ENCODE results near the gene DNASE1L1. TPM values are rescaled to one million over a fixed set of nuclear protein-coding genes. Genes with fewer than 3 reads are reported as not detected.

DNASE1L1 gene
- total RNA-seq, 1 donor from 2014 or later = 9.3 TPM

DNA sequence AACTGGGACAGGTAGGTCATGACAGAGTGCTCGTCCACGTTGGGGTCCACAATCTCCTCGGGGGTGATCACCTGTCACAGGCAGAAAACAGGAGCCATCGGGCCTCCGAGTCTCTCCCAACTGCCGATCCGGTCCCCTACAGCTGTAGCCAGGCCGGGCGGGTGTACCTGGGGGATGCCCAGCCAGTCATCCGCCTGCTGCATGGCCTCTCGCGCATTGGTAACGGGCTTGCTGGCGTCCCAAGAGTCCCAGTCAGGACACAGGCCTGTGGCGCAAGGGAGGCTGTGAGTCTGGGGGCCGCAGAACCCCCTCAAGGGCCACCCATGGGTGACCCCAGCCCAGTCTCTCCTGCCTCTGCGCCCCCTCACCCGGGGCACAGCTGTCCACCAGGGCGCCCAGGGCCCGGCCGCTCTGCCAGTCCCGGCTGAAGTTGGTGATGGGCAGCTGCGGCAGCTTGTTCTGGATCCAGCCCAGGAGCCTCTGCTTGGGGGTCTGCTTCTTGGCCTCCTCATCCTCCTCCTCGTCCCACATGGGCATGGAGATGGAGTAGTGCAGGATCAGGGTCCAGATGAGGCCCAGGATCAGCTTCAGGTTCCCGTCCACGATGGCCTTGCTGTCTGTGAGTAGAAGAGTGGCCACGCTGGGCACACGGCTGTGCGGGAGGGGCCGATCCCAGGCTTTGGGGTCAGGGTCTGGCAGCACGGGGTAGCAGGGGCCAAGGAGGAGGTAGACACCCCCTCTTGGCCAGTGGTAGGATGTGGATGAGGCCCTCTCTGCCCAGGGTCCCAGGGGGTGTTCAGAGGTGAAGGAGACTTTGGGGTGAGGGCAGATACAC lies 41.4 kb downstream of the DNASE1L1 start:
- Mint-ChIP-seq H3K4me3 (peak overlapping the region; percentile 78), H3K27me3 (ENCODE audit: low read depth) (peaks cover 8% of the 10 kb centered on the region), H3K4me1 (no peaks in the 10 kb centered on the region), H3K9me3 (no peaks in the 10 kb centered on the region), H3K27ac (ENCODE audit: unreplicated experiment) (no peak overlapping the region), H3K36me3 (ENCODE audit: low read depth) (peaks cover 8% of the 10 kb centered on the region)
- no peak for TF ChIP-seq CTCF (conservative IDR thresholded peaks at IDR 0.05)
- no peak for DNase-seq (ENCODE audit: low read depth, low spot score)

DNA sequence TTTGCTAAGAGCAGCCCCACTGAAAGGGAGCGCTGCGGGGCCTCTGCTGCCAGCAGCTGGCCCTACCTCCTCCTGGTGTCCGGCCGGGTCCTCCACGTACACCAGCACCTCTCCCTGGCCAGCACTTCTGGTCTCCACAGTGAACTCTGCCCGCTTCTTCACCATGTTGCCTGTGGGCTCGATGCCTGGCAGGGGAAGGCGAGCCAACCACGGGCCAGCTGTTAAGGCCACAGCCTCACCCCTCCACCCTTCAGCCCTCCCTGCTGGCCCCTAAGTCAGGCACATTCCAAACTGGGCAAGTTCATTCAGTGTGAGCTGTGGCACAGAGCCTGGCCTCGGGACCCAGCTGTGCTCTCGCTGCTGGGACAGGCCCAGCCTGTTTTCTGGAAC lies 42.4 kb downstream of the DNASE1L1 start:
- peaks cover 9% of the 10 kb centered on the region for H3K36me3 Mint-ChIP-seq (ENCODE audit: low read depth)
- no peaks in the 10 kb centered on the region for H3K4me1 Mint-ChIP-seq
- H3K9me3 Mint-ChIP-seq = no peaks in the 10 kb centered on the region
- peaks cover 9% of the 10 kb centered on the region for H3K27me3 Mint-ChIP-seq (ENCODE audit: low read depth)
- H3K27ac Mint-ChIP-seq (ENCODE audit: unreplicated experiment) = no peak overlapping the region
- TF ChIP-seq CTCF (conservative IDR thresholded peaks at IDR 0.05) = no peak
- no peak for DNase-seq (ENCODE audit: low read depth, low spot score)
- peak overlapping the region; percentile 51 for H3K4me3 Mint-ChIP-seq

GRCh38 chrX:154365997-154366665 lies 42.9 kb downstream of the DNASE1L1 start:
- no peaks in the 10 kb centered on the region for H3K4me1 Mint-ChIP-seq
- H3K27ac Mint-ChIP-seq (ENCODE audit: unreplicated experiment) = no peak overlapping the region
- H3K4me3 Mint-ChIP-seq = peak overlapping the region; percentile 38
- TF ChIP-seq CTCF (conservative IDR thresholded peaks at IDR 0.05) = no peak
- peaks cover 9% of the 10 kb centered on the region for H3K27me3 Mint-ChIP-seq (ENCODE audit: low read depth)
- H3K36me3 Mint-ChIP-seq (ENCODE audit: low read depth) = peaks cover 9% of the 10 kb centered on the region
- no peaks in the 10 kb centered on the region for H3K9me3 Mint-ChIP-seq
- DNase-seq (ENCODE audit: low read depth, low spot score) = no peak

- DNase-seq (ENCODE audit: low read depth, low spot score) = no peak
- Mint-ChIP-seq H3K9me3 (no peaks in the 10 kb centered on the region), H3K4me3 (peak overlapping the region; percentile 54), H3K36me3 (ENCODE audit: low read depth) (peaks cover 9% of the 10 kb centered on the region), H3K27me3 (ENCODE audit: low read depth) (peaks cover 9% of the 10 kb centered on the region), H3K4me1 (no peaks in the 10 kb centered on the region), H3K27ac (ENCODE audit: unreplicated experiment) (no peak overlapping the region)
- no peak for TF ChIP-seq CTCF (conservative IDR thresholded peaks at IDR 0.05)
Observed at GRCh38 chrX:154365052-154365600, 43.9 kb downstream of the DNASE1L1 start.

DNA sequence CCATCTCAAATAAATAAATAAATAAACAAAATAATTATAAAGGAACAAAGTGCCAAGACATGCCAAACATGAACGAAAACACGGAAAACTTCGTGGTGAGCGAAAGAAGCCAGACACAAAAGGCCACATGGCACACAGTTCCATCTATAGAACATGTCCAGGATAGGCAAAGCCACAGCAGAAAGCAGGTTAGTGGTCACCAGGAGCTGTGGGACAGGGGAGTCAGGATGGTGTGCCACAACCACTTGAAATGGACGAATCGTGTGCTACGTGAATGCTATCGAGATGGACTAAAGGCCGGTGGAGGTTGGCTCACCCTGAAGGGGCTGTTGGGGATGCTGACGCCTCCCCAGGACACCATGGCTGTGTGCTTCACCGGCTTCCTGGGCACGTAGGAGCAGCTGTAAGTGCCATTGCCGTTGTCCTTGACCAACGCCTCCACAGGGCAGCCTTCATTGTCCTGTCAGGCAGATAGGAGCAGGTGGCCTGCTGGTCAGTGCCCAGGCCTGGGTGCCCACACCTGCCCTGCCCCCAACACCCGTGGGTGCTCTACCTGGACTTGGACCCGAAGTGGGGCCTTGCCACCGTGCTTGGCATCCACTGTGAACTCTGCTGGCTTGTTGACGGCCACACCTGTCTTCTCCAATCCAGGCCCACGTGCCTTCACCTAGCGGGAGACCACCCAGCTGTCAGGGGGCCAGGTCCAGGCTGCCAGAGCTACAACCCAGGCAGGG lies 45.2 kb downstream of the DNASE1L1 start:
- no peak for DNase-seq (ENCODE audit: low read depth, low spot score)
- Mint-ChIP-seq H3K27me3 (ENCODE audit: low read depth) (peaks cover 5% of the 10 kb centered on the region), H3K4me3 (peak overlapping the region; percentile 77), H3K36me3 (ENCODE audit: low read depth) (peaks cover 5% of the 10 kb centered on the region), H3K4me1 (no peaks in the 10 kb centered on the region), H3K27ac (ENCODE audit: unreplicated experiment) (no peak overlapping the region), H3K9me3 (no peaks in the 10 kb centered on the region)
- no peak for TF ChIP-seq CTCF (conservative IDR thresholded peaks at IDR 0.05)

Data from neural crest cell (in vitro differentiated cells).